A673 (cell line): ENCODE measurements around the gene KRT40. TPM values are rescaled to one million over a fixed set of nuclear protein-coding genes. Genes with fewer than 3 reads are reported as not detected.
A peak's percentile ranks its signal among the peaks of the same experiment; 100 is the strongest.

Source experiments
- BruUV-seq: library from RNA; stranded (reverse); fragments of 400-500 nt; replicated peaks from 2 replicates; lab custom pipeline; 2021; lab: Mats Ljungman, UMichigan
- CTCF ChIA-PET: fragments of 300-600 bp; sonication (Branson Sonifier 250); formaldehyde crosslinking; loops from one replicate; lab custom pipeline; 2022; ENCODE audit warnings: antibody characterized with exemption; lab: Charles Lee
- POLR2A ChIA-PET: fragments of 300-600 bp; sonication (Branson Sonifier 250); formaldehyde crosslinking; loops from one replicate; lab custom pipeline; 2022; ENCODE audit warnings: antibody characterized with exemption; ENCODE audit not compliant: low non-redundant PET; lab: Charles Lee
- DNase-seq: peaks from one replicate; pipeline ENCODE4 v3.0.0-alpha.2; 2015; ENCODE audit warnings: low spot score
- H3K27ac ChIP-seq: fragments of 200-600 bp; sonication (generic); 2 replicates; pipeline ENCODE4 v1.5.1; 2016; ENCODE audit warnings: mixed run types, low read depth, mild to moderate bottlenecking, mixed read lengths, antibody characterized with exemption, low read length; ENCODE audit not compliant: poor library complexity, severe bottlenecking
- H3K27me3 ChIP-seq: fragments of 200-600 bp; sonication (generic); replicated peaks from 2 replicates; pipeline ENCODE4 v1.6.1; 2017; ENCODE audit warnings: mixed run types, low read depth, mild to moderate bottlenecking, mixed read lengths, antibody characterized with exemption, low read length; ENCODE audit not compliant: insufficient read depth, poor library complexity
- H3K36me3 ChIP-seq: fragments of 200-600 bp; sonication (generic); 2 replicates; pipeline ENCODE4 v1.6.1; 2016; ENCODE audit warnings: mixed run types, mild to moderate bottlenecking, mixed read lengths, antibody characterized with exemption, low read length; ENCODE audit not compliant: insufficient read depth, poor library complexity, severe bottlenecking
- H3K4me1 ChIP-seq: fragments of 200-600 bp; sonication (generic); 2 replicates; pipeline ENCODE4 v1.6.1; 2017; ENCODE audit warnings: mixed run types, mild to moderate bottlenecking, mixed read lengths, antibody characterized with exemption, low read length; ENCODE audit not compliant: insufficient read depth, poor library complexity, severe bottlenecking
- H3K4me3 ChIP-seq: fragments of 200-600 bp; sonication (generic); 2 replicates; pipeline ENCODE4 v1.5.1; 2016; ENCODE audit warnings: low read depth, mixed run types, mild to moderate bottlenecking, mixed read lengths, low read length; ENCODE audit not compliant: poor library complexity, severe bottlenecking
- H3K9me3 ChIP-seq: fragments of 200-600 bp; sonication (generic); 2 replicates; pipeline ENCODE4 v1.6.1; 2016; ENCODE audit warnings: mixed run types, low read depth, mild to moderate bottlenecking, mixed read lengths, antibody characterized with exemption, low read length; ENCODE audit not compliant: poor library complexity, severe bottlenecking
- EZH2 ChIP-seq: fragments of 200-600 bp; sonication (generic); IDR thresholded peaks from 2 replicates; pipeline ENCODE4 v1.6.1; 2017; ENCODE audit warnings: borderline replicate concordance, low read depth, mild to moderate bottlenecking, mixed read lengths, antibody characterized with exemption, low read length; ENCODE audit not compliant: poor library complexity, severe bottlenecking
- intact Hi-C: fragments of 100-400 bp; cut with micrococcal nuclease; formaldehyde crosslinking; loops from one replicate; pipeline ENCODE4 v1.10.0; 2022; ENCODE audit not compliant: unreplicated experiment
- total RNA-seq: library from RNA; stranded (reverse); gene quantifications from 2 replicates; pipeline ENCODE4 v1.2.3, GENCODE V29; 2021
- TF ChIP-seq, protein P1 (sequence below): fragments of 300-800, 200-600 bp; sonication (generic); conservative IDR thresholded peaks from 2 replicates; pipeline ENCODE4 v1.5.1; 2017; ENCODE audit warnings: low read depth, mild to moderate bottlenecking, antibody characterized with exemption, low read length, moderate library complexity, mixed read lengths

Gene KRT40
- total RNA-seq, 1 experiment from 2014 or later, result 1.1 TPM

DNA sequence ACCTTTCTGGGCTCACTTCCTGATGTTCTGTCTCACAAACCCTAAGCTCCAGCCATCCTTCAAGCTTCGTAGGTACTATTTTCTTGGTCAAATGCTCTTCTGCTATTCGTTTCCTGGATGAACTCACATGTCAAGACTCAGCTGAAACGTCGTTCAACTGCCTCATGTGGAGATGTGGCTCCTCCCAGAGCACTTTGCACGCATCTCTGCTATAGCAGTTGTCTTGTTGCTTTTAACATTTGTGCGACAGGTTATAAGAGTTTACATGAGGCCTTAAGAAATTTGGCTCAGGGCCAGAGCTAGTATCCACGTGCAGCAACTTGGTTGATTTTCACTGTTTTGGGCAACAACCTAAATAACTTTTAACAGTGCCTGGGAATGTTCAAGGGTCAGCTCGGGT lies 2.8 kb upstream of the KRT40 start:
- intact Hi-C loops, result no loop called here
- POLR2A ChIA-PET, result no interaction called here
- BruUV-seq, result no TSS peak

DNA sequence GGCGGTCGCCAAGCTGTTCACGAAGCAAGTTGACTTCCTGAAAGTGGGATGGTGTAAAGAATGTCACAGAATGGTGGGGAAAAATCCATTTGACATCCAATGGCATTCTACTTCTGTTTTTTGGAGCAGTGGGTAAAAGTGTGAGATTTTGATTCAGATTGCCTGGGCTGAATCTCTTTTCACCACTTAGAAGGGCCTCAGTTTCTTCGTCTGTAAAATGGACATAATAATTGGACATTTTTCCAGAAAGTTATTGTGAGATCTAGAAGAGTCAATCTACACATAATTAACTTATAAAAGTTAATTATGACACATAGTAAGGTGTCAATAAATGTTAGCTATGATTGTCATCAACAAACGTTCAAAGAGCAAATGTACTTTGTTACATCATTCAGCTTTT lies 3.0 kb downstream of the KRT40 start:
- H3K27ac ChIP-seq, result no peak overlapping the region
- intact Hi-C loops, result no loop called here
- H3K4me3 ChIP-seq, result no peak overlapping the region
- BruUV-seq, result no TSS peak
- POLR2A ChIA-PET, result no interaction called here
- H3K27me3 ChIP-seq, result no peaks in the 10 kb centered on the region
- no peak for DNase-seq
- H3K36me3 ChIP-seq, result no peaks in the 10 kb centered on the region
- H3K4me1 ChIP-seq, result no peaks in the 10 kb centered on the region
- CTCF ChIA-PET, result no interaction called here
- H3K9me3 ChIP-seq, result no peaks in the 10 kb centered on the region
- no peak for TF ChIP-seq EZH2
- TF ChIP-seq, protein P1, sequence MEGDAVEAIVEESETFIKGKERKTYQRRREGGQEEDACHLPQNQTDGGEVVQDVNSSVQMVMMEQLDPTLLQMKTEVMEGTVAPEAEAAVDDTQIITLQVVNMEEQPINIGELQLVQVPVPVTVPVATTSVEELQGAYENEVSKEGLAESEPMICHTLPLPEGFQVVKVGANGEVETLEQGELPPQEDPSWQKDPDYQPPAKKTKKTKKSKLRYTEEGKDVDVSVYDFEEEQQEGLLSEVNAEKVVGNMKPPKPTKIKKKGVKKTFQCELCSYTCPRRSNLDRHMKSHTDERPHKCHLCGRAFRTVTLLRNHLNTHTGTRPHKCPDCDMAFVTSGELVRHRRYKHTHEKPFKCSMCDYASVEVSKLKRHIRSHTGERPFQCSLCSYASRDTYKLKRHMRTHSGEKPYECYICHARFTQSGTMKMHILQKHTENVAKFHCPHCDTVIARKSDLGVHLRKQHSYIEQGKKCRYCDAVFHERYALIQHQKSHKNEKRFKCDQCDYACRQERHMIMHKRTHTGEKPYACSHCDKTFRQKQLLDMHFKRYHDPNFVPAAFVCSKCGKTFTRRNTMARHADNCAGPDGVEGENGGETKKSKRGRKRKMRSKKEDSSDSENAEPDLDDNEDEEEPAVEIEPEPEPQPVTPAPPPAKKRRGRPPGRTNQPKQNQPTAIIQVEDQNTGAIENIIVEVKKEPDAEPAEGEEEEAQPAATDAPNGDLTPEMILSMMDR, result no peak

More for the DNA sequence above, 2.8 kb upstream of the KRT40 start:
- Histone ChIP-seq H3K36me3 (no peaks in the 10 kb centered on the region), H3K4me1 (peaks cover 7% of the 10 kb centered on the region), H3K9me3 (no peaks in the 10 kb centered on the region), H3K4me3 (no peak overlapping the region), H3K27me3 (no peaks in the 10 kb centered on the region), H3K27ac (no peak overlapping the region)
- CTCF ChIA-PET, result interaction anchor here (0.6 kb wide), 2 partner anchors 12 to 661 kb away, joined by 3 to 11 read pairs; no protein-coding TSS in a partner anchor
- DNase-seq, result peak; percentile 43
- no peak for TF ChIP-seq EZH2
- TF ChIP-seq, protein P1, result no peak

DNA sequence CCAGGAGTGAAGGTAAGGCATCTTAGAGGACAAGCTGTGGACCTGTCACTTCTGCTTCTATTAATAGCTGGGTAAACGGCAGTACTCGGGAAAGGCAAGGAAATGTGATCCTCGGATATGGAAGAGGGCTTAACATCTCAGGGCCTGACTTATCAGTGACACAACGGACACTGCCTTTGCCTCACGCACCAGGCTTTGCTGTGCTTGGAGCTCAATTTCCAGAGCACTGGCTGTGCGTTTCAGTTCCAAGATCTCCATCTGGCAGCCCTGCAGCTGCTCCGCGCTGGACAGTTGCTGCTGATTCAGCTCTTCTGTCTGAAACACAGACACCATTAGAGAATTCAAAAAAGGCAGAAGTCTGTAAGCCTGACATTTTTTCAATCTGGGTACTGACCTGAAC lies 3.5 kb downstream of the KRT40 start:
- intact Hi-C loops, result no loop called here
- Histone ChIP-seq H3K27me3 (no peaks in the 10 kb centered on the region), H3K9me3 (no peaks in the 10 kb centered on the region), H3K4me1 (no peaks in the 10 kb centered on the region), H3K27ac (no peak overlapping the region), H3K4me3 (no peak overlapping the region), H3K36me3 (no peaks in the 10 kb centered on the region)
- no TSS peak for BruUV-seq
- TF ChIP-seq, protein P1, result no peak
- no peak for TF ChIP-seq EZH2
- ChIA-PET POLR2A (no interaction called here), CTCF (no interaction called here)
- no peak for DNase-seq
